Stimulated activated CD4-positive, alpha-beta T cell treated with anti-CD3 and anti-CD28 coated beads, Interleukin-1b, Interleukin-23, amount 100 ng/mL, for 4 hours (primary cell): ENCODE measurements around the gene LTN1.
"Not testable (repeated sequence)": the region's sequence is repeated elsewhere in the genome, so short reads cannot be mapped to it uniquely, and the experiment has no call there.

Experiments
- DNase-seq, 2 donors: peaks; one replicate each; pipeline ENCODE4 v3.0.0-alpha.2; 2020; ENCODE audit warnings: low read depth in 2 of 2

The LTN1 gene

GRCh38 chr21:28992526-28993292, at the start of gene LTN1:
Gene LTN1, minus strand, starts transcription at chr21:28992877. Its CDS starts 72 bp downstream, at chr21:28992805.
- peak; percentile 95 to 98 for DNase-seq

GRCh38 chr21:29034678-29035077, 42.0 kb upstream of the LTN1 start:
- no peak for DNase-seq

GRCh38 chr21:29033871-29034270, 41.2 kb upstream of the LTN1 start:
- DNase-seq, result no peak

GRCh38 chr21:29033301-29033700, 40.6 kb upstream of the LTN1 start:
- DNase-seq, result no peak

- no peak for DNase-seq
Observed at GRCh38 chr21:29030909-29031308, 38.2 kb upstream of the LTN1 start.

- no peak for DNase-seq
Observed at GRCh38 chr21:29029524-29029923, 36.8 kb upstream of the LTN1 start.

- no peak for DNase-seq
Observed at GRCh38 chr21:29025328-29025713, 32.6 kb upstream of the LTN1 start.

- DNase-seq, result peak; percentile 83 to 88
Observed at GRCh38 chr21:29024474-29025327, 32.0 kb upstream of the LTN1 start, which contains the start of gene USP16. Gene USP16, plus strand, starts transcription at chr21:29024668. Its CDS starts 3,246 bp downstream, at chr21:29027914.

- DNase-seq, result no peak
Observed at GRCh38 chr21:29022166-29022565, 29.5 kb upstream of the LTN1 start.

- DNase-seq, result no peak
Observed at GRCh38 chr21:29018540-29018939, 25.9 kb upstream of the LTN1 start.

- no peak for DNase-seq
Observed at GRCh38 chr21:29017639-29018237, 25.1 kb upstream of the LTN1 start.

GRCh38 chr21:29011236-29011635, 18.6 kb upstream of the LTN1 start:
- not testable (repeated sequence) for DNase-seq

GRCh38 chr21:29008367-29008766, 15.7 kb upstream of the LTN1 start:
- DNase-seq, result no peak

GRCh38 chr21:29007810-29008209, 15.1 kb upstream of the LTN1 start:
- DNase-seq, result no peak

GRCh38 chr21:29007135-29007534, 14.5 kb upstream of the LTN1 start:
- no peak for DNase-seq

- DNase-seq, result no peak
Observed at GRCh38 chr21:29005696-29006095, 13.0 kb upstream of the LTN1 start.

- peak; percentile 89 to 91 for DNase-seq
Observed at GRCh38 chr21:29002442-29003144, 9.9 kb upstream of the LTN1 start.

GRCh38 chr21:28993293-28993629, 584 bp upstream of the LTN1 start:
- DNase-seq, result no peak

- no peak for DNase-seq
Observed at GRCh38 chr21:28991861-28992525, 684 bp downstream of the LTN1 start.

- DNase-seq, result not testable (repeated sequence)
Observed at GRCh38 chr21:28988146-28988545, 4.5 kb downstream of the LTN1 start.

- DNase-seq, result no peak
Observed at GRCh38 chr21:28986677-28987076, 6.0 kb downstream of the LTN1 start.
